Liver (tissue), 9 donors: Measurements from ENCODE around the gene NCAPH2. TPM values are rescaled to one million over a fixed set of nuclear protein-coding genes. Genes with fewer than 3 reads are reported as not detected.

Experiments used
- DNase-seq: peaks from one replicate; pipeline ENCODE4 v3.0.0-alpha.2; 2017; ENCODE audit warnings: low spot score
- H3K27ac ChIP-seq, 2 donors: one replicate each; pipeline ENCODE4 v1.7.0; 2013; ENCODE audit warnings: inconsistent platforms in 2 of 2, low read length in 2 of 2, control low read depth in 1 of 2, low read depth in 1 of 2, mild to moderate bottlenecking in 1 of 2
- H3K27me3 ChIP-seq, 4 donors: one replicate each; pipeline versions ENCODE4 v1.6.1 to v1.7.0; 2013; ENCODE audit warnings: low read length in 3 of 4, inconsistent platforms in 1 of 4, mild to moderate bottlenecking in 1 of 4, moderate library complexity in 1 of 4; ENCODE audit not compliant: control insufficient read depth in 4 of 4, insufficient read depth in 4 of 4
- H3K36me3 ChIP-seq, 4 donors: one replicate each; pipeline versions ENCODE4 v1.6.1 to v1.7.0; 2013; ENCODE audit warnings: low read length in 3 of 4, mild to moderate bottlenecking in 3 of 4, low read depth in 1 of 4, moderate library complexity in 1 of 4; ENCODE audit not compliant: control insufficient read depth in 4 of 4, insufficient read depth in 3 of 4
- H3K4me1 ChIP-seq, 4 donors: one replicate each; pipeline versions ENCODE4 v1.6.1 to v1.7.0; 2013; ENCODE audit warnings: low read length in 3 of 4, mild to moderate bottlenecking in 3 of 4, moderate library complexity in 1 of 4; ENCODE audit not compliant: control insufficient read depth in 4 of 4, insufficient read depth in 4 of 4
- H3K4me3 ChIP-seq, 3 donors: one replicate each; pipeline versions ENCODE4 v1.6.1 to v1.7.0; 2013; ENCODE audit warnings: low read length in 3 of 3, control low read depth in 1 of 3, low read depth in 1 of 3, mild to moderate bottlenecking in 1 of 3
- H3K9ac ChIP-seq, 2 donors: one replicate each; pipeline ENCODE4 v1.7.0; 2013; ENCODE audit warnings: low read length in 2 of 2, mild to moderate bottlenecking in 2 of 2, moderate library complexity in 2 of 2, control low read depth in 1 of 2, low read depth in 1 of 2
- H3K9me3 ChIP-seq, 4 donors: one replicate each; pipeline versions ENCODE4 v1.6.1 to v1.7.0; 2013; ENCODE audit warnings: low read length in 3 of 4; ENCODE audit not compliant: control insufficient read depth in 4 of 4
- EGR1 ChIP-seq, 2 donors: IDR thresholded peaks; 2 replicates each; pipeline ENCODE4 v1.6.1; 2016 to 2018; ENCODE audit warnings: antibody characterized with exemption in 2 of 2, low read depth in 2 of 2
- FOXA1 ChIP-seq: IDR thresholded peaks from 2 replicates; pipeline ENCODE4 v1.6.1; 2016; ENCODE audit warnings: antibody characterized with exemption
- FOXA2 ChIP-seq: IDR thresholded peaks from 2 replicates; pipeline ENCODE4 v1.6.1; 2016; ENCODE audit warnings: antibody characterized with exemption
- GABPA ChIP-seq, 2 donors: IDR thresholded peaks in 1 of 2; conservative IDR thresholded peaks in 1 of 2; 2 replicates each; pipeline ENCODE4 v1.6.1; 2016; ENCODE audit warnings: antibody characterized with exemption in 2 of 2, mild to moderate bottlenecking in 1 of 2, moderate library complexity in 1 of 2
- HNF4A ChIP-seq, 2 donors: conservative IDR thresholded peaks; 2 replicates each; pipeline ENCODE4 v1.6.1; 2016; ENCODE audit warnings: antibody characterized with exemption in 2 of 2, mild to moderate bottlenecking in 2 of 2
- HNF4G ChIP-seq: IDR thresholded peaks from 2 replicates; pipeline ENCODE4 v1.6.1; 2016; ENCODE audit warnings: antibody characterized with exemption
- JUND ChIP-seq, 2 donors: IDR thresholded peaks; 2 replicates each; pipeline ENCODE4 v1.6.1; 2016; ENCODE audit warnings: antibody characterized with exemption in 2 of 2
- MAX ChIP-seq: IDR thresholded peaks from 2 replicates; pipeline ENCODE4 v1.6.1; 2016; ENCODE audit warnings: antibody characterized with exemption
- NR2F2 ChIP-seq: IDR thresholded peaks from 2 replicates; pipeline ENCODE4 v1.6.1; 2016; ENCODE audit warnings: antibody characterized with exemption
- RXRA ChIP-seq, 2 donors: IDR thresholded peaks; 2 replicates each; pipeline ENCODE4 v1.6.1; 2017 to 2018; ENCODE audit warnings: antibody characterized with exemption in 2 of 2, mild to moderate bottlenecking in 1 of 2
- SP1 ChIP-seq: IDR thresholded peaks from 2 replicates; pipeline ENCODE4 v1.6.1; 2018; ENCODE audit warnings: antibody characterized with exemption, mild to moderate bottlenecking
- TAF1 ChIP-seq: conservative IDR thresholded peaks from 2 replicates; pipeline ENCODE4 v1.6.1; 2016; ENCODE audit warnings: antibody characterized with exemption, mild to moderate bottlenecking
- YY1 ChIP-seq: IDR thresholded peaks from 2 replicates; pipeline ENCODE4 v1.6.1; 2016; ENCODE audit warnings: antibody characterized with exemption, mild to moderate bottlenecking
- ZBTB33 ChIP-seq: IDR thresholded peaks from 2 replicates; pipeline ENCODE4 v1.6.1; 2016; ENCODE audit warnings: antibody characterized with exemption
- WGBS: extraction: QIAGEN DNeasy Blood & Tissue Kit; methylation state at CpG from one replicate; pipeline ENCODE4 v1.1.7; 2013; 5-methylcytosine and 5-hydroxymethylcytosine counted together
- polyA plus RNA-seq, 2 donors: library from polyadenylated mRNA; stranded (reverse) in 1 of 2; unstranded in 1 of 2; fragments of 200-250 nt in 1 of 2; fragments of >200 nt in 1 of 2; fragmentation: Nextera tagmentation in 1 of 2; extraction: Ambion mirVana in 1 of 2; gene quantifications; one replicate each; pipeline versions ENCODE4 v1.2.1 to v1.2.3, GENCODE V29; 2013 to 2015
- total RNA-seq, 2 donors: library from RNA; depleted of rRNA; stranded (reverse); fragments of >200 nt; gene quantifications; one replicate each; pipeline ENCODE4 v1.2.3, GENCODE V29; 2014
- TF ChIP-seq, protein P1 (sequence below): fragments of 150-350 bp; IDR thresholded peaks from 2 replicates; pipeline ENCODE4 v1.5.1; 2017; ENCODE audit warnings: improper control_type of control experiment, low read depth, low read length; ENCODE audit not compliant: missing input control
- TF ChIP-seq, protein P2 (sequence below): IDR thresholded peaks from 2 replicates; pipeline ENCODE4 v1.6.1; 2016; ENCODE audit warnings: antibody characterized with exemption, mild to moderate bottlenecking
- TF ChIP-seq, protein P3 (sequence below): IDR thresholded peaks from 2 replicates; pipeline ENCODE4 v1.6.1; 2016; ENCODE audit warnings: antibody characterized with exemption
- donor health status: healthy.
- donor health status: healthy.
- donor health status: healthy.
- donor health status: healthy.
- donor health status: healthy.

The NCAPH2 gene
- total and polyA plus RNA-seq, 4 donors: 12.0 to 30.8 (median 13.9) TPM

DNA sequence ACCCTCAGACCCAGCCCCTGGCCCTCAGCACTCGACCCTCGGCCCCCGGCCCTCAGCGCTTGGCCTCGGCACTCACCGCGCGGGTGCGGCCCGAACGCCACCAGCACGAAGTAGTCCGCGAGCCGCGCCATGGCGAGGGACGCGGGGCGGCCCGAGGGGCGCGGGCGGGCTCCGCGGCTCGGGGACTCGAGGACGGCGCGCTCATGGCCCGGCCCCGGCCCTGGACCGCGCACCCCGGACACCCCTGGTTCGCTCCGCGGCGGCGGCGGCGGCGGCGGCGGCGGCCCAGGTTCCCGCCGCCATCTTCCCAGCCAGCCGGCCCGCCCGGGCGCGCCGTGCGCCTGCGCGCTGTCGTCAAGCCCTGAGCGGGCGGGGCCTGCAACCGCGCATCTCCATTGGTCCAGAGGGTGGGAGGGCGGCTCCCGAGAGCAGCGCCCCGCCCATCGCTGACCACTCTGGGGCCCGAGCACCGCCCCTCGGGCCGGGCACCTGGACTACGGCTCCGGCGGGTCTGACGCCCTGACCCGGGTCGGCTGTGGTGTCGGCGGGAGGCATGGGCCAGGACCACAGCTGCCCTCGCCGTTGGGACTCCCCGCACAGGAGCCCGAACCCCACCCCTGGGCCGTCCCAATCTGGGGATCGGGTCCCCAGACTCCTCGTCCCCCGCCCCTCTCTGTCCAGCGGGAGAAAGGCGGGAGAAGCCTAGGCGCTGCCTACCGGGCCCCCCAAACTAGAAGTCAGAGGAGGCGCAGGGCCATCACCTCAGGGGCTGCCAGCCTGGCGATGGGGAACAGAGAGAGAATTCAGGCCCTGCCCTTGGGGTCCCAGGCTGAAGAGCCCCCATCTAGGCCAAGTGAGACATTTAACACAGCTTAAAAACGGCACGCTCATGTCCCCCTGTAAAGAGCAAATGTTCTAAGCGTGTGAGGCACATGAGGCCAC lies 33.0 kb upstream of the NCAPH2 start, which contains the start of gene SBF1:
Gene SBF1, minus strand, starts transcription at position 326 of the 942 bp plus-strand sequence. Its CDS starts 195 bp downstream, at position 131.
- Histone ChIP-seq H3K27ac (peak within 1 kb of the TSS; percentile 42 to 61), H3K4me3 (peak within 1 kb of the TSS; percentile 65 to 84 (median 72)), H3K27me3 (no peaks in the 10 kb centered on the region), H3K4me1 (peaks cover 9 to 41% (median 24%) of the 10 kb centered on the region in 4 donors), H3K9me3 (no peaks in the 10 kb centered on the region), H3K36me3 (peaks cover 0 to 1% (median 0%) of the 10 kb centered on the region in 4 donors), H3K9ac (peak within 1 kb of the TSS in 1 of 2 donors; percentile 79)
- WGBS: 3% methylated on average over 97 of the region's 97 CpGs
- no peak for TF ChIP-seq JUND (IDR thresholded peaks at IDR 0.05)
- TF ChIP-seq EGR1 (IDR thresholded peaks at IDR 0.05; ENCODE audit: low read depth in 2 of 2): no peak
- TF ChIP-seq TAF1: no peak
- TF ChIP-seq MAX: no peak
- TF ChIP-seq ZBTB33: no peak
- no peak for TF ChIP-seq FOXA2
- peak; percentile 51 for TF ChIP-seq SP1
- no peak for TF ChIP-seq NR2F2
- DNase-seq: peak; percentile 92

- Histone ChIP-seq H3K4me1 (peaks cover 9 to 35% (median 22%) of the 10 kb centered on the region in 4 donors), H3K9ac (no peak overlapping the region), H3K4me3 (no peak overlapping the region), H3K36me3 (peaks cover 0 to 1% (median 0%) of the 10 kb centered on the region in 4 donors), H3K9me3 (no peaks in the 10 kb centered on the region), H3K27me3 (no peaks in the 10 kb centered on the region), H3K27ac (no peak overlapping the region)
- 91% methylated on average over 6 of the region's 6 CpGs for WGBS
- TF ChIP-seq YY1 (no peak), GABPA (IDR thresholded peaks at IDR 0.05 in 1 of 2, conservative IDR thresholded peaks at IDR 0.05 in 1 of 2) (no peak), NR2F2 (no peak), EGR1 (IDR thresholded peaks at IDR 0.05; ENCODE audit: low read depth in 2 of 2) (no peak)
- no peak for DNase-seq
Measured at GRCh38 chr22:50475652-50476002, 32.4 kb upstream of the NCAPH2 start.

DNA sequence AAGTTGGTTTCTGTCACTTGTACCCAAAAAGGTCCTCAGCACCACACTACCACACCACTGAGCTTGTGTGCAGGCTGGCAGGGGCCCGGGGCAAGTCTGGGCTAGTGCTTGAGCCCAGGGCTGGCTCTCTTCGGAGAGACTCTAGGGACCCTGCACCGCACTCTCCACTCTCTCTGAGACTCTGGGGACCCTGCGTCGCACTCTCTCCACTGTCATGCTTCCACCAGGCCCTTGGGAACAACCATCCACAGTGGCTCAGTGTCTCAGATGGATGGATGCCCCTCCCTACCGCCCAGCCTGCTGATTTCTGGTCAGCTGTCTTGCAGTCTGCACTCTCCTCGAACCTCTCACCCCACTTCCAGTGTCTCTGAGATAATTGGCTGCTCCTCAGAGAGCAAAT lies 31.2 kb upstream of the NCAPH2 start:
- Histone ChIP-seq H3K36me3 (peaks cover 0 to 1% (median 0%) of the 10 kb centered on the region in 4 donors), H3K4me3 (no peak overlapping the region), H3K27me3 (no peaks in the 10 kb centered on the region), H3K27ac (no peak overlapping the region), H3K4me1 (peaks cover 9 to 39% (median 21%) of the 10 kb centered on the region in 4 donors), H3K9me3 (no peaks in the 10 kb centered on the region), H3K9ac (no peak overlapping the region)
- no peak for DNase-seq
- TF ChIP-seq, protein P1, sequence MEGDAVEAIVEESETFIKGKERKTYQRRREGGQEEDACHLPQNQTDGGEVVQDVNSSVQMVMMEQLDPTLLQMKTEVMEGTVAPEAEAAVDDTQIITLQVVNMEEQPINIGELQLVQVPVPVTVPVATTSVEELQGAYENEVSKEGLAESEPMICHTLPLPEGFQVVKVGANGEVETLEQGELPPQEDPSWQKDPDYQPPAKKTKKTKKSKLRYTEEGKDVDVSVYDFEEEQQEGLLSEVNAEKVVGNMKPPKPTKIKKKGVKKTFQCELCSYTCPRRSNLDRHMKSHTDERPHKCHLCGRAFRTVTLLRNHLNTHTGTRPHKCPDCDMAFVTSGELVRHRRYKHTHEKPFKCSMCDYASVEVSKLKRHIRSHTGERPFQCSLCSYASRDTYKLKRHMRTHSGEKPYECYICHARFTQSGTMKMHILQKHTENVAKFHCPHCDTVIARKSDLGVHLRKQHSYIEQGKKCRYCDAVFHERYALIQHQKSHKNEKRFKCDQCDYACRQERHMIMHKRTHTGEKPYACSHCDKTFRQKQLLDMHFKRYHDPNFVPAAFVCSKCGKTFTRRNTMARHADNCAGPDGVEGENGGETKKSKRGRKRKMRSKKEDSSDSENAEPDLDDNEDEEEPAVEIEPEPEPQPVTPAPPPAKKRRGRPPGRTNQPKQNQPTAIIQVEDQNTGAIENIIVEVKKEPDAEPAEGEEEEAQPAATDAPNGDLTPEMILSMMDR: no peak
- TF ChIP-seq HNF4A (conservative IDR thresholded peaks at IDR 0.05) (no peak), HNF4G (no peak), EGR1 (IDR thresholded peaks at IDR 0.05; ENCODE audit: low read depth in 2 of 2) (no peak), RXRA (IDR thresholded peaks at IDR 0.05) (no peak), FOXA1 (no peak), MAX (no peak), YY1 (no peak), JUND (IDR thresholded peaks at IDR 0.05) (no peak), TAF1 (no peak), SP1 (no peak), FOXA2 (no peak)
- TF ChIP-seq, protein P2, sequence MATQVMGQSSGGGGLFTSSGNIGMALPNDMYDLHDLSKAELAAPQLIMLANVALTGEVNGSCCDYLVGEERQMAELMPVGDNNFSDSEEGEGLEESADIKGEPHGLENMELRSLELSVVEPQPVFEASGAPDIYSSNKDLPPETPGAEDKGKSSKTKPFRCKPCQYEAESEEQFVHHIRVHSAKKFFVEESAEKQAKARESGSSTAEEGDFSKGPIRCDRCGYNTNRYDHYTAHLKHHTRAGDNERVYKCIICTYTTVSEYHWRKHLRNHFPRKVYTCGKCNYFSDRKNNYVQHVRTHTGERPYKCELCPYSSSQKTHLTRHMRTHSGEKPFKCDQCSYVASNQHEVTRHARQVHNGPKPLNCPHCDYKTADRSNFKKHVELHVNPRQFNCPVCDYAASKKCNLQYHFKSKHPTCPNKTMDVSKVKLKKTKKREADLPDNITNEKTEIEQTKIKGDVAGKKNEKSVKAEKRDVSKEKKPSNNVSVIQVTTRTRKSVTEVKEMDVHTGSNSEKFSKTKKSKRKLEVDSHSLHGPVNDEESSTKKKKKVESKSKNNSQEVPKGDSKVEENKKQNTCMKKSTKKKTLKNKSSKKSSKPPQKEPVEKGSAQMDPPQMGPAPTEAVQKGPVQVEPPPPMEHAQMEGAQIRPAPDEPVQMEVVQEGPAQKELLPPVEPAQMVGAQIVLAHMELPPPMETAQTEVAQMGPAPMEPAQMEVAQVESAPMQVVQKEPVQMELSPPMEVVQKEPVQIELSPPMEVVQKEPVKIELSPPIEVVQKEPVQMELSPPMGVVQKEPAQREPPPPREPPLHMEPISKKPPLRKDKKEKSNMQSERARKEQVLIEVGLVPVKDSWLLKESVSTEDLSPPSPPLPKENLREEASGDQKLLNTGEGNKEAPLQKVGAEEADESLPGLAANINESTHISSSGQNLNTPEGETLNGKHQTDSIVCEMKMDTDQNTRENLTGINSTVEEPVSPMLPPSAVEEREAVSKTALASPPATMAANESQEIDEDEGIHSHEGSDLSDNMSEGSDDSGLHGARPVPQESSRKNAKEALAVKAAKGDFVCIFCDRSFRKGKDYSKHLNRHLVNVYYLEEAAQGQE: no peak
- TF ChIP-seq, protein P3, sequence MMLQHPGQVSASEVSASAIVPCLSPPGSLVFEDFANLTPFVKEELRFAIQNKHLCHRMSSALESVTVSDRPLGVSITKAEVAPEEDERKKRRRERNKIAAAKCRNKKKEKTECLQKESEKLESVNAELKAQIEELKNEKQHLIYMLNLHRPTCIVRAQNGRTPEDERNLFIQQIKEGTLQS: no peak
- 88% methylated on average over 7 of the region's 7 CpGs for WGBS
